ENCODE results near the gene CHI3L2. TPM values are rescaled to one million over a fixed set of nuclear protein-coding genes. Genes with fewer than 3 reads are reported as not detected.

The CHI3L2 gene
- total RNA-seq, 1 donor from 2014 or later = 4.0 TPM

DNA sequence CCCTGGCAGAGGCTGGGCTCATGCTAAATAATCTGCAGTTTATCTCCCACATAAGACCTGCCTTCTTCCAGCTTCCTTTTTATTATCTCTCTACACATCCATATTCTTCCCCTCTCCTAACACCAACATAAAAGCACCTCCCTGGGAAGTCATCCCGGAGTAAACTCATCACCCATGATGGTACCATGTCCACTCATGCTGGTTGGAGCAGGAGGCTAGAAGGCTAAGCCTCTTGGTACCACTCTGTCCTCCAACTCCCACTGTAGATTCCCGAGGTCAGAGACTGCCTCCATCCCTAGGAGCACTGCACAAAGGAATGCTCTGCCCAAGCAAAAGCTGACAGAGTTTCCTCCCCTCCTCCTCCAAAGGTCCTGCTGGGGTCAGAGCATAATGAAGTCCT is 31.3 kb upstream of the CHI3L2 start:
- intact Hi-C loops (cut with micrococcal nuclease) = no loop called here
- Mint-ChIP-seq H3K4me1 (ENCODE audit: low read depth) (peaks cover 81% of the 10 kb centered on the region), H3K36me3 (ENCODE audit: low read depth) (peaks cover 82% of the 10 kb centered on the region), H3K27ac (peak overlapping the region; percentile 70), H3K27me3 (ENCODE audit: insufficient read depth) (no peaks in the 10 kb centered on the region), H3K4me3 (peak overlapping the region; percentile 100), H3K9me3 (no peaks in the 10 kb centered on the region)
- DNase-seq (ENCODE audit: low spot score) = no peak

DNA sequence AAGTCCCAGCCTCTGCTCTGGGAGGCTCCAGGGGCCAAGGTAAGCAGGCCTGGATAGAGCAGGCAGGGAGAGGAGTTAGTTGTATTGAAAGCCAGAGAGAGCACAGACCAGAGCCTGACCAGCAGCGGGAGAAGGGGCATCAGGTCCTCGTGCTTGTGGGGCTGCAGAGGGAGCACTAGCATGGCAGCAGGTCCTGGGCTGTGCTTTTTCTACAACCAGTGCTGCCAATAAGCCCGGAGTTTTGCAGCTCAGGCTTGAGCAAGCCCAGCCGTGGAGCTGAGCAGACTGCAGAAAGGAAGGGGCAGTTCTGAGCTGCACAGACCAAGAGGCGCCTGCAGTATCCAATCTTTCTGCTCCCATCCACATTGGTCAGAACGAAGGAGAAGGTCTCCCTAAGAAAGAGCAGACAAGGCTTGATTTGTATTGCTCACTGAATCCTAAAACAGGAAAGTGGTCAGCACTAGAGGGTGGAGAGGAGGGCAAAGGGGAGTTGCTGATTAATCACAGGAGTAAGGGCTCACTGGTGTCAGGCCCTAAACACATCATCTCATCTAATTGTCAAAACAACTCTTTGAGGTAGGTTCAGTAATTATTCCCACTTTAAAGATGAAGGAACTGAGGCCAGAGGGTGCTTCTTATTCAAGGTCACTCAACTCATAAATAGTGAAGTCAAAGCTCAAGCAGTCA is 29.8 kb upstream of the CHI3L2 start:
- intact Hi-C loops (cut with micrococcal nuclease) = loop anchor here (2.0 kb wide), 1 partner anchor 13 kb away; no protein-coding TSS in a partner anchor
- Mint-ChIP-seq H3K27ac (peak overlapping the region; percentile 99), H3K9me3 (no peaks in the 10 kb centered on the region), H3K4me1 (ENCODE audit: low read depth) (peaks cover 81% of the 10 kb centered on the region), H3K4me3 (peak overlapping the region; percentile 100), H3K36me3 (ENCODE audit: low read depth) (peaks cover 70% of the 10 kb centered on the region), H3K27me3 (ENCODE audit: insufficient read depth) (no peaks in the 10 kb centered on the region)
- no peak for DNase-seq (ENCODE audit: low spot score)

DNA sequence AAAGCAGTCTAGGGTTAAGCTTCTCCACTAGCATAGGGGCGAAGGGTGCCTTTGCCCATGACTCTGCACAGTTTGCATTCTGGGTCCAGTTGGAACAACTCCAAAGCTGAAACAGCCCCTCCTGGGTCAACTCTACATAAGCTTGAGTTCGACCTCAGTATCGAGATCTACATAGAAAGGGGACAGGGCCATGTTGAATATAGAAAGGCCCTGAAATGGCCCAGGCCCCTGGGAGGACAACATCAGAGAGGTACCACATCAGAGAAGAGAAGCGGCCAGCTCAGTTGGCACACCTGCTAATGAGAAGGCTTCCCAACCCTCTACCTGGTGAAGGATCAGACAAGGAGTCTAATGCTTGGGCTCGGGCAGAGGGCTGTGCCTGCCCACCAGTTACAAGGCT is 28.7 kb upstream of the CHI3L2 start:
- no peaks in the 10 kb centered on the region for H3K27me3 Mint-ChIP-seq (ENCODE audit: insufficient read depth)
- H3K9me3 Mint-ChIP-seq = no peaks in the 10 kb centered on the region
- H3K4me3 Mint-ChIP-seq = peak overlapping the region; percentile 100
- H3K4me1 Mint-ChIP-seq (ENCODE audit: low read depth) = peaks cover 76% of the 10 kb centered on the region
- intact Hi-C loops (cut with micrococcal nuclease) = loop anchor here (1.0 to 2.0 kb wide), 4 partner anchors 11 to 200 kb away; no protein-coding TSS in a partner anchor
- H3K27ac Mint-ChIP-seq = peak overlapping the region; percentile 99
- no peak for DNase-seq (ENCODE audit: low spot score)
- peaks cover 61% of the 10 kb centered on the region for H3K36me3 Mint-ChIP-seq (ENCODE audit: low read depth)

- Mint-ChIP-seq H3K27ac (peak overlapping the region; percentile 99), H3K36me3 (ENCODE audit: low read depth) (peaks cover 56% of the 10 kb centered on the region), H3K9me3 (no peaks in the 10 kb centered on the region), H3K4me3 (peak overlapping the region; percentile 100), H3K27me3 (ENCODE audit: insufficient read depth) (no peaks in the 10 kb centered on the region), H3K4me1 (ENCODE audit: low read depth) (peaks cover 71% of the 10 kb centered on the region)
- intact Hi-C loops (cut with micrococcal nuclease) = loop anchor here (1.0 to 2.0 kb wide), 4 partner anchors 11 to 200 kb away; no protein-coding TSS in a partner anchor
- no peak for DNase-seq (ENCODE audit: low spot score)
Measured at GRCh38 chr1:111199329-111199728, 28.2 kb upstream of the CHI3L2 start.

- intact Hi-C loops (cut with micrococcal nuclease) = loop anchor here (1.0 to 10.0 kb wide), 11 partner anchors 12 to 965 kb away; partner anchors contain the start of genes ATP5PB, CEPT1, DRAM2 and LRIF1
- peaks cover 70% of the 10 kb centered on the region for H3K4me1 Mint-ChIP-seq (ENCODE audit: low read depth)
- peak; percentile 59 for DNase-seq (ENCODE audit: low spot score)
- peak within 1 kb of the TSS; percentile 99 for H3K27ac Mint-ChIP-seq
- no peaks in the 10 kb centered on the region for H3K9me3 Mint-ChIP-seq
- peak within 1 kb of the TSS; percentile 100 for H3K4me3 Mint-ChIP-seq
- peaks cover 49% of the 10 kb centered on the region for H3K36me3 Mint-ChIP-seq (ENCODE audit: low read depth)
- H3K27me3 Mint-ChIP-seq (ENCODE audit: insufficient read depth) = no peaks in the 10 kb centered on the region
Measured at GRCh38 chr1:111199881-111200801, 27.4 kb upstream of the CHI3L2 start, which contains the start of gene DENND2D. Gene DENND2D, minus strand, starts transcription at chr1:111200646. Its CDS starts 187 bp downstream, at chr1:111200459.

GRCh38 chr1:111200802-111201161 is 26.7 kb upstream of the CHI3L2 start:
- Mint-ChIP-seq H3K9me3 (no peaks in the 10 kb centered on the region), H3K4me3 (peak overlapping the region; percentile 100), H3K36me3 (ENCODE audit: low read depth) (peaks cover 44% of the 10 kb centered on the region), H3K27ac (peak overlapping the region; percentile 99), H3K27me3 (ENCODE audit: insufficient read depth) (no peaks in the 10 kb centered on the region), H3K4me1 (ENCODE audit: low read depth) (peaks cover 70% of the 10 kb centered on the region)
- intact Hi-C loops (cut with micrococcal nuclease) = loop anchor here (1.0 to 10.0 kb wide), 7 partner anchors 16 to 966 kb away; partner anchors contain the start of genes ATP5PB, CEPT1, DRAM2 and LRIF1
- DNase-seq (ENCODE audit: low spot score) = no peak

GRCh38 chr1:111201275-111202090 is 26.0 kb upstream of the CHI3L2 start:
- Mint-ChIP-seq H3K27me3 (ENCODE audit: insufficient read depth) (no peaks in the 10 kb centered on the region), H3K9me3 (no peaks in the 10 kb centered on the region), H3K4me1 (ENCODE audit: low read depth) (peaks cover 70% of the 10 kb centered on the region), H3K4me3 (peak overlapping the region; percentile 100), H3K27ac (peak overlapping the region; percentile 99), H3K36me3 (ENCODE audit: low read depth) (peaks cover 40% of the 10 kb centered on the region)
- no peak for DNase-seq (ENCODE audit: low spot score)
- intact Hi-C loops (cut with micrococcal nuclease) = loop anchor here (5.0 to 10.0 kb wide), 3 partner anchors 239 to 967 kb away; partner anchors contain the start of gene LRIF1

- Mint-ChIP-seq H3K27me3 (ENCODE audit: insufficient read depth) (no peaks in the 10 kb centered on the region), H3K4me1 (ENCODE audit: low read depth) (peaks cover 64% of the 10 kb centered on the region)
Measured at GRCh38 chr1:111202366-111202706, 25.2 kb upstream of the CHI3L2 start.

GRCh38 chr1:111202707-111203623 is 24.5 kb upstream of the CHI3L2 start:
- Mint-ChIP-seq H3K4me3 (peak overlapping the region; percentile 100), H3K27me3 (ENCODE audit: insufficient read depth) (no peaks in the 10 kb centered on the region), H3K36me3 (ENCODE audit: low read depth) (peaks cover 25% of the 10 kb centered on the region), H3K27ac (peak overlapping the region; percentile 92), H3K9me3 (no peaks in the 10 kb centered on the region), H3K4me1 (ENCODE audit: low read depth) (peaks cover 63% of the 10 kb centered on the region)
- no peak for DNase-seq (ENCODE audit: low spot score)
- intact Hi-C loops (cut with micrococcal nuclease) = loop anchor here (5.0 to 10.0 kb wide), 3 partner anchors 241 to 968 kb away; partner anchors contain the start of gene LRIF1

More at GRCh38 chr1:111202366-111202706, 25.2 kb upstream of the CHI3L2 start:
- DNase-seq (ENCODE audit: low spot score) = no peak
- Mint-ChIP-seq H3K9me3 (no peaks in the 10 kb centered on the region), H3K4me3 (peak overlapping the region; percentile 100), H3K36me3 (ENCODE audit: low read depth) (peaks cover 31% of the 10 kb centered on the region), H3K27ac (peak overlapping the region; percentile 86)
- intact Hi-C loops (cut with micrococcal nuclease) = loop anchor here (5.0 to 10.0 kb wide), 3 partner anchors 240 to 968 kb away; partner anchors contain the start of gene LRIF1

- peaks cover 59% of the 10 kb centered on the region for H3K4me1 Mint-ChIP-seq (ENCODE audit: low read depth)
- intact Hi-C loops (cut with micrococcal nuclease) = loop anchor here (5.0 to 10.0 kb wide), 3 partner anchors 241 to 969 kb away; partner anchors contain the start of gene LRIF1
Measured at GRCh38 chr1:111203681-111204200, 23.8 kb upstream of the CHI3L2 start.

More at GRCh38 chr1:111203681-111204200, 23.8 kb upstream of the CHI3L2 start:
- no peaks in the 10 kb centered on the region for H3K27me3 Mint-ChIP-seq (ENCODE audit: insufficient read depth)
- peak overlapping the region; percentile 100 for H3K4me3 Mint-ChIP-seq
- no peaks in the 10 kb centered on the region for H3K9me3 Mint-ChIP-seq
- DNase-seq (ENCODE audit: low spot score) = peak; percentile 80
- H3K36me3 Mint-ChIP-seq (ENCODE audit: low read depth) = peaks cover 17% of the 10 kb centered on the region
- H3K27ac Mint-ChIP-seq = peak overlapping the region; percentile 92

All from activated T-helper 1 cell treated with anti-CD3 and anti-CD28 coated beads, Interleukin-12 subunit alpha, Interleukin-12 subunit beta, Interleukin-2, Interleukin-4 antibody, amounts not matched to agents 30 ng/mL and 10 ng/mL and 1 ng/mL, durations not matched to agents 14 hours and 24 hours and 36 hours (primary cell).